HEK293 (cell line): ENCODE results near the gene SLX9.

ENCODE experiments used
- CTCF ChIA-PET: fragments of 350-600 bp; formaldehyde crosslinking; extraction: SDS; loops from one replicate; lab custom pipeline; 2021; ENCODE audit warnings: antibody characterized with exemption; lab: Yijun Ruan, JAX
- POLR2A ChIA-PET: fragments of 300-600 bp; formaldehyde crosslinking; extraction: SDS; loops from one replicate; lab custom pipeline; 2020; ENCODE audit warnings: antibody characterized with exemption, inconsistent platforms; lab: Yijun Ruan, JAX
- H3K27ac ChIP-seq: fragments of 200-500 bp; sonication (Bioruptor generic); 2 replicates; pipeline ENCODE4 v1.5.1; 2014; ENCODE audit warnings: low read depth, low read length, control low read depth, inconsistent platforms; ENCODE audit errors: extremely low read depth
- H3K36me3 ChIP-seq, 2 experiments: fragments of 200-500 bp in 1 of 2; sonication (Bioruptor generic) in 1 of 2; 1 replicate in 1 of 2; 2 replicates in 1 of 2; pipeline ENCODE4 v1.5.1; 2014 to 2017; ENCODE audit warnings: inconsistent platforms in 2 of 2, low read length in 2 of 2; ENCODE audit not compliant: control insufficient read depth in 2 of 2, insufficient read depth in 1 of 2
- H3K4me1 ChIP-seq: fragments of 200-500 bp; sonication (Bioruptor generic); 2 replicates; pipeline ENCODE4 v1.5.1; 2014; ENCODE audit warnings: mild to moderate bottlenecking, low read length, inconsistent platforms; ENCODE audit not compliant: control insufficient read depth, insufficient read depth
- H3K4me3 ChIP-seq: 2 replicates; pipeline ENCODE4 v1.5.1; 2011; ENCODE audit warnings: low read depth, mild to moderate bottlenecking, control low read depth, low read length, moderate library complexity
- H3K9me3 ChIP-seq: fragments of 200-500 bp; sonication (Bioruptor generic); 2 replicates; pipeline ENCODE4 v1.5.1; 2014; ENCODE audit warnings: low read depth, low read length, inconsistent platforms; ENCODE audit not compliant: control insufficient read depth, insufficient read depth
- BCL11A ChIP-seq: fragments of 450-650 bp; formaldehyde crosslinking; IDR thresholded peaks from 2 replicates; pipeline ENCODE4 v1.5.1; 2016; ENCODE audit warnings: low read depth, missing biosample characterization, missing genetic modification characterization
- BCL11B ChIP-seq: fragments of 450-650 bp; formaldehyde crosslinking; IDR thresholded peaks from 2 replicates; pipeline ENCODE4 v1.5.1; 2016; ENCODE audit warnings: low read depth, missing biosample characterization, missing genetic modification characterization
- CTCF ChIP-seq: fragments of 450-650 bp; formaldehyde crosslinking; IDR thresholded peaks from 2 replicates; pipeline ENCODE4 v1.5.1; 2016; ENCODE audit warnings: missing biosample characterization, missing genetic modification characterization
- GLIS1 ChIP-seq: fragments of 450-650 bp; formaldehyde crosslinking; IDR thresholded peaks from 2 replicates; pipeline ENCODE4 v1.5.1; 2016; ENCODE audit warnings: missing biosample characterization, missing genetic modification characterization
- HOXD13 ChIP-seq: sonication (generic); formaldehyde crosslinking; IDR thresholded peaks from 2 replicates; pipeline ENCODE4 v1.8.0; 2022; ENCODE audit warnings: missing genetic modification reagents, borderline replicate concordance
- KLF8 ChIP-seq: fragments of 450-650 bp; formaldehyde crosslinking; IDR thresholded peaks from 2 replicates; pipeline ENCODE4 v1.5.1; 2016; ENCODE audit warnings: missing biosample characterization, missing genetic modification characterization
- PBX3 ChIP-seq: sonication (generic); formaldehyde crosslinking; IDR thresholded peaks from 2 replicates; pipeline ENCODE4 v1.8.1; 2022; ENCODE audit warnings: mild to moderate bottlenecking, moderate library complexity, missing genetic modification reagents
- PRDM10 ChIP-seq: fragments of 450-650 bp; formaldehyde crosslinking; IDR thresholded peaks from 2 replicates; pipeline ENCODE4 v1.5.1; 2016; ENCODE audit warnings: missing biosample characterization, missing genetic modification characterization
- SP7 ChIP-seq: fragments of 450-650 bp; formaldehyde crosslinking; IDR thresholded peaks from 2 replicates; pipeline ENCODE4 v1.5.1; 2016; ENCODE audit warnings: missing biosample characterization, missing genetic modification characterization
- ZBTB1 ChIP-seq: fragments of 450-650 bp; formaldehyde crosslinking; IDR thresholded peaks from 2 replicates; pipeline ENCODE4 v1.5.1; 2016; ENCODE audit warnings: missing biosample characterization, missing genetic modification characterization
- ZEB2 ChIP-seq: fragments of 450-650 bp; formaldehyde crosslinking; IDR thresholded peaks from 2 replicates; pipeline ENCODE4 v1.5.1; 2016; ENCODE audit warnings: missing biosample characterization, missing genetic modification characterization
- ZFHX2 ChIP-seq: fragments of 450-650 bp; formaldehyde crosslinking; conservative IDR thresholded peaks from 2 replicates; pipeline ENCODE4 v1.5.1; 2016; ENCODE audit warnings: missing biosample characterization, missing genetic modification characterization
- ZNF121 ChIP-seq: fragments of 450-650 bp; formaldehyde crosslinking; IDR thresholded peaks from 2 replicates; pipeline ENCODE4 v1.5.1; 2016; ENCODE audit warnings: missing biosample characterization, missing genetic modification characterization
- ZNF140 ChIP-seq: fragments of 450-650 bp; formaldehyde crosslinking; IDR thresholded peaks from 2 replicates; pipeline ENCODE4 v1.5.1; 2016; ENCODE audit warnings: missing biosample characterization, missing genetic modification characterization
- ZNF169 ChIP-seq: fragments of 450-650 bp; formaldehyde crosslinking; IDR thresholded peaks from 2 replicates; pipeline ENCODE4 v1.5.1; 2016; ENCODE audit warnings: missing biosample characterization, missing genetic modification characterization
- ZNF24 ChIP-seq: fragments of 450-650 bp; formaldehyde crosslinking; IDR thresholded peaks from 2 replicates; pipeline ENCODE4 v1.5.1; 2016; ENCODE audit warnings: missing biosample characterization, missing genetic modification characterization
- ZNF394 ChIP-seq: fragments of 450-650 bp; formaldehyde crosslinking; IDR thresholded peaks from 2 replicates; pipeline ENCODE4 v1.5.1; 2016; ENCODE audit warnings: missing biosample characterization, missing genetic modification characterization, mild to moderate bottlenecking, moderate library complexity, borderline replicate concordance
- ZNF585B ChIP-seq: fragments of 450-650 bp; formaldehyde crosslinking; IDR thresholded peaks from 2 replicates; pipeline ENCODE4 v1.5.1; 2016; ENCODE audit warnings: missing biosample characterization, missing genetic modification characterization
- ZNF610 ChIP-seq: fragments of 450-650 bp; formaldehyde crosslinking; IDR thresholded peaks from 2 replicates; pipeline ENCODE4 v1.5.1; 2016; ENCODE audit warnings: missing biosample characterization, missing genetic modification characterization, borderline replicate concordance
- ZNF624 ChIP-seq: fragments of 450-650 bp; formaldehyde crosslinking; IDR thresholded peaks from 2 replicates; pipeline ENCODE4 v1.5.1; 2017; ENCODE audit warnings: missing biosample characterization, missing genetic modification characterization
- ZNF664 ChIP-seq: fragments of 450-650 bp; formaldehyde crosslinking; IDR thresholded peaks from 2 replicates; pipeline ENCODE4 v1.5.1; 2016; ENCODE audit warnings: missing biosample characterization, missing genetic modification characterization
- ZNF792 ChIP-seq: fragments of 450-650 bp; formaldehyde crosslinking; IDR thresholded peaks from 2 replicates; pipeline ENCODE4 v1.5.1; 2016; ENCODE audit warnings: missing biosample characterization, missing genetic modification characterization
- ZSCAN5A ChIP-seq: fragments of 450-650 bp; formaldehyde crosslinking; IDR thresholded peaks from 2 replicates; pipeline ENCODE4 v1.5.1; 2016; ENCODE audit warnings: missing biosample characterization, missing genetic modification characterization
- TF ChIP-seq, protein P1 (sequence below): fragments of 450-650 bp; formaldehyde crosslinking; IDR thresholded peaks from 2 replicates; pipeline ENCODE4 v1.5.1; 2016; ENCODE audit warnings: missing biosample characterization, missing genetic modification characterization

The SLX9 gene

GRCh38 chr21:44949779-44950198 is 10.0 kb downstream of the SLX9 start:
- CTCF ChIA-PET = interaction anchor here (0.5 to 15.2 kb wide), 44 partner anchors 9 to 503 kb away, joined by 3 to 333 read pairs (median 4); partner anchors contain the start of gene SLX9
- POLR2A ChIA-PET = interaction anchor here (0.5 to 1.3 kb wide), 4 partner anchors 13 to 188 kb away, joined by 3 to 5 read pairs (median 4); no protein-coding TSS in a partner anchor
- no peaks in the 10 kb centered on the region for H3K9me3 ChIP-seq
- H3K4me3 ChIP-seq = no peak overlapping the region
- TF ChIP-seq CTCF (tag by site-specific recombination) (peak; percentile 94), ZNF624 (tag by site-specific recombination) (no peak), BCL11B (peak; percentile 45; the same call in 1 of the 2 replicates), ZEB2 (peak; percentile 45; the same call in 1 of the 2 replicates), ZNF394 (tag by site-specific recombination) (no peak), BCL11A (peak; percentile 62; the same call in 1 of the 2 replicates), ZBTB1 (tag by site-specific recombination) (no peak), ZNF792 (tag by site-specific recombination) (no peak), ZNF585B (tag by site-specific recombination) (no peak), ZNF121 (tag by site-specific recombination) (0 out of 2 replicates have a peak, but pooled peaks have one; percentile 47), KLF8 (peak; percentile 60; the same call in 1 of the 2 replicates), ZNF169 (tag by site-specific recombination) (no peak), PBX3 (CRISPR knock-in tag) (0 out of 2 replicates have a peak, but pooled peaks have one; percentile 29), HOXD13 (CRISPR knock-in tag) (no peak), ZFHX2 (tag by site-specific recombination) (0 out of 2 replicates have a peak, but pooled peaks have one; percentile 16), ZNF24 (tag by site-specific recombination) (no peak), GLIS1 (tag by site-specific recombination) (peak; percentile 27; the same call in 1 of the 2 replicates), ZNF610 (tag by site-specific recombination) (no peak), ZNF664 (tag by site-specific recombination) (no peak), SP7 (0 out of 2 replicates have a peak, but pooled peaks have one; percentile 41), ZNF140 (tag by site-specific recombination) (no peak), PRDM10 (peak; percentile 50; the same call in 1 of the 2 replicates), ZSCAN5A (tag by site-specific recombination) (no peak)
- TF ChIP-seq, protein P1, sequence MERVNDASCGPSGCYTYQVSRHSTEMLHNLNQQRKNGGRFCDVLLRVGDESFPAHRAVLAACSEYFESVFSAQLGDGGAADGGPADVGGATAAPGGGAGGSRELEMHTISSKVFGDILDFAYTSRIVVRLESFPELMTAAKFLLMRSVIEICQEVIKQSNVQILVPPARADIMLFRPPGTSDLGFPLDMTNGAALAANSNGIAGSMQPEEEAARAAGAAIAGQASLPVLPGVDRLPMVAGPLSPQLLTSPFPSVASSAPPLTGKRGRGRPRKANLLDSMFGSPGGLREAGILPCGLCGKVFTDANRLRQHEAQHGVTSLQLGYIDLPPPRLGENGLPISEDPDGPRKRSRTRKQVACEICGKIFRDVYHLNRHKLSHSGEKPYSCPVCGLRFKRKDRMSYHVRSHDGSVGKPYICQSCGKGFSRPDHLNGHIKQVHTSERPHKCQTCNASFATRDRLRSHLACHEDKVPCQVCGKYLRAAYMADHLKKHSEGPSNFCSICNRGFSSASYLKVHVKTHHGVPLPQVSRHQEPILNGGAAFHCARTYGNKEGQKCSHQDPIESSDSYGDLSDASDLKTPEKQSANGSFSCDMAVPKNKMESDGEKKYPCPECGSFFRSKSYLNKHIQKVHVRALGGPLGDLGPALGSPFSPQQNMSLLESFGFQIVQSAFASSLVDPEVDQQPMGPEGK (tag by site-specific recombination) = peak; percentile 44
- no peaks in the 10 kb centered on the region for H3K4me1 ChIP-seq
- peaks cover 3 to 70% of the 10 kb centered on the region in 2 experiments; a peak in 2 of 3 replicates for H3K36me3 ChIP-seq
- no peak overlapping the region for H3K27ac ChIP-seq
